ENCODE measurements around the gene CADPS2. TPM values are rescaled to one million over a fixed set of nuclear protein-coding genes. Genes with fewer than 3 reads are reported as not detected.

The CADPS2 gene
- total RNA-seq, 4 donors from 2014 or later = 2.1 to 3.7 (median 2.8) TPM

- intact Hi-C loops (cut with DNase I; ENCODE audit: low total_unique reads) (no loop called here), in situ Hi-C loops (cut with MboI; ENCODE audit: low sequenced_read_pairs in 4 of 4) (no loop called here)
- H3K4me1 ChIP-seq = no peaks in the 10 kb centered on the region
- H3K27ac ChIP-seq = no peak overlapping the region
- no peaks in the 10 kb centered on the region for H3K27me3 ChIP-seq
- no peaks in the 10 kb centered on the region for H3K9me3 ChIP-seq
- no peaks in the 10 kb centered on the region for H3K36me3 ChIP-seq
- H3K4me3 ChIP-seq = no peak overlapping the region
- DNase-seq (no peak), ATAC-seq (no peak)
- TF ChIP-seq, protein P1, sequence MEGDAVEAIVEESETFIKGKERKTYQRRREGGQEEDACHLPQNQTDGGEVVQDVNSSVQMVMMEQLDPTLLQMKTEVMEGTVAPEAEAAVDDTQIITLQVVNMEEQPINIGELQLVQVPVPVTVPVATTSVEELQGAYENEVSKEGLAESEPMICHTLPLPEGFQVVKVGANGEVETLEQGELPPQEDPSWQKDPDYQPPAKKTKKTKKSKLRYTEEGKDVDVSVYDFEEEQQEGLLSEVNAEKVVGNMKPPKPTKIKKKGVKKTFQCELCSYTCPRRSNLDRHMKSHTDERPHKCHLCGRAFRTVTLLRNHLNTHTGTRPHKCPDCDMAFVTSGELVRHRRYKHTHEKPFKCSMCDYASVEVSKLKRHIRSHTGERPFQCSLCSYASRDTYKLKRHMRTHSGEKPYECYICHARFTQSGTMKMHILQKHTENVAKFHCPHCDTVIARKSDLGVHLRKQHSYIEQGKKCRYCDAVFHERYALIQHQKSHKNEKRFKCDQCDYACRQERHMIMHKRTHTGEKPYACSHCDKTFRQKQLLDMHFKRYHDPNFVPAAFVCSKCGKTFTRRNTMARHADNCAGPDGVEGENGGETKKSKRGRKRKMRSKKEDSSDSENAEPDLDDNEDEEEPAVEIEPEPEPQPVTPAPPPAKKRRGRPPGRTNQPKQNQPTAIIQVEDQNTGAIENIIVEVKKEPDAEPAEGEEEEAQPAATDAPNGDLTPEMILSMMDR (IDR thresholded peaks at IDR 0.05 in 4 of 5, conservative IDR thresholded peaks at IDR 0.05 in 1 of 5) = no peak
- no peak for TF ChIP-seq POLR2A (IDR thresholded peaks at IDR 0.05)
Measured at GRCh38 chr7:122626785-122627184, 259.5 kb downstream of the CADPS2 start.

GRCh38 chr7:122622682-122623081 is 263.6 kb downstream of the CADPS2 start:
- in situ Hi-C loops (cut with MboI; ENCODE audit: low sequenced_read_pairs in 4 of 4) = no loop called here
- H3K4me1 ChIP-seq = no peaks in the 10 kb centered on the region
- H3K27me3 ChIP-seq = no peaks in the 10 kb centered on the region
- DNase-seq = no peak
- no peaks in the 10 kb centered on the region for H3K9me3 ChIP-seq
- TF ChIP-seq, protein P1 (IDR thresholded peaks at IDR 0.05 in 4 of 5, conservative IDR thresholded peaks at IDR 0.05 in 1 of 5) = no peak
- no peak for TF ChIP-seq POLR2A (IDR thresholded peaks at IDR 0.05)
- no peak overlapping the region for H3K4me3 ChIP-seq
- ATAC-seq = no peak
- intact Hi-C loops (cut with DNase I; ENCODE audit: low total_unique reads) = no loop called here
- no peak overlapping the region for H3K27ac ChIP-seq
- no peaks in the 10 kb centered on the region for H3K36me3 ChIP-seq

GRCh38 chr7:122619664-122620063 is 266.6 kb downstream of the CADPS2 start:
- H3K27me3 ChIP-seq = no peaks in the 10 kb centered on the region
- H3K4me3 ChIP-seq = no peak overlapping the region
- H3K27ac ChIP-seq = no peak overlapping the region
- no peak for ATAC-seq
- TF ChIP-seq, protein P1 (IDR thresholded peaks at IDR 0.05 in 4 of 5, conservative IDR thresholded peaks at IDR 0.05 in 1 of 5) = no peak
- TF ChIP-seq POLR2A (IDR thresholded peaks at IDR 0.05) = no peak
- no peaks in the 10 kb centered on the region for H3K36me3 ChIP-seq
- no peak for DNase-seq
- intact Hi-C loops (cut with DNase I; ENCODE audit: low total_unique reads) = no loop called here
- H3K9me3 ChIP-seq = no peaks in the 10 kb centered on the region
- no peaks in the 10 kb centered on the region for H3K4me1 ChIP-seq
- in situ Hi-C loops (cut with MboI; ENCODE audit: low sequenced_read_pairs in 4 of 4) = no loop called here

- no peak overlapping the region for H3K4me3 ChIP-seq
- no peaks in the 10 kb centered on the region for H3K27me3 ChIP-seq
- DNase-seq (no peak), ATAC-seq (no peak)
- H3K36me3 ChIP-seq = no peaks in the 10 kb centered on the region
- in situ Hi-C loops (cut with MboI; ENCODE audit: low sequenced_read_pairs in 4 of 4) = no loop called here
- no peak overlapping the region for H3K27ac ChIP-seq
- no peak for TF ChIP-seq POLR2A (IDR thresholded peaks at IDR 0.05)
- TF ChIP-seq, protein P1 (IDR thresholded peaks at IDR 0.05 in 4 of 5, conservative IDR thresholded peaks at IDR 0.05 in 1 of 5) = no peak
- H3K9me3 ChIP-seq = no peaks in the 10 kb centered on the region
- H3K4me1 ChIP-seq = no peaks in the 10 kb centered on the region
- intact Hi-C loops (cut with DNase I; ENCODE audit: low total_unique reads) = no loop called here
Measured at GRCh38 chr7:122618585-122619189, 267.6 kb downstream of the CADPS2 start.

GRCh38 chr7:122616951-122617350 is 269.3 kb downstream of the CADPS2 start:
- H3K27ac ChIP-seq = no peak overlapping the region
- H3K36me3 ChIP-seq = no peaks in the 10 kb centered on the region
- no peaks in the 10 kb centered on the region for H3K9me3 ChIP-seq
- no peaks in the 10 kb centered on the region for H3K4me1 ChIP-seq
- intact Hi-C loops (cut with DNase I; ENCODE audit: low total_unique reads) = no loop called here
- no peaks in the 10 kb centered on the region for H3K27me3 ChIP-seq
- ATAC-seq (no peak), DNase-seq (no peak)
- in situ Hi-C loops (cut with MboI; ENCODE audit: low sequenced_read_pairs in 4 of 4) = no loop called here
- TF ChIP-seq, protein P1 (IDR thresholded peaks at IDR 0.05 in 4 of 5, conservative IDR thresholded peaks at IDR 0.05 in 1 of 5) = no peak
- no peak for TF ChIP-seq POLR2A (IDR thresholded peaks at IDR 0.05)
- H3K4me3 ChIP-seq = no peak overlapping the region
